ENCODE measurements around the gene GPR87. TPM values are rescaled to one million over a fixed set of nuclear protein-coding genes. Genes with fewer than 3 reads are reported as not detected.

The GPR87 gene
- total RNA-seq, 1 experiment from 2014 or later: not detected

GRCh38 chr3:151275091-151275490, 41.5 kb downstream of the GPR87 start:
- Mint-ChIP-seq H3K27me3 (ENCODE audit: low read depth) (peaks cover 2% of the 10 kb centered on the region; the same call in 1 of the 2 replicates), H3K36me3 (no peaks in the 10 kb centered on the region), H3K4me1 (peaks cover 19% of the 10 kb centered on the region), H3K9me3 (no peaks in the 10 kb centered on the region), H3K27ac (no peak overlapping the region; the same call in 1 of the 2 replicates), H3K4me3 (no peak overlapping the region)
- DNase-seq (ENCODE audit: low spot score) (no peak), ATAC-seq (no peak)
- ChIA-PET POLR2A (no interaction called here), CTCF (no interaction called here)
- no peak for TF ChIP-seq MLX (CRISPR knock-in tag; IDR thresholded peaks at IDR 0.05)

GRCh38 chr3:151269631-151270030, 47.0 kb downstream of the GPR87 start:
- Mint-ChIP-seq H3K4me1 (peaks cover 33% of the 10 kb centered on the region), H3K9me3 (no peaks in the 10 kb centered on the region), H3K27ac (no peak overlapping the region), H3K36me3 (0 out of 2 replicates have a peak, but pooled peaks cover 2% of the 10 kb centered on the region), H3K4me3 (no peak overlapping the region), H3K27me3 (ENCODE audit: low read depth) (no peaks in the 10 kb centered on the region)
- DNase-seq (ENCODE audit: low spot score) (no peak), ATAC-seq (no peak)
- POLR2A ChIA-PET: no interaction called here
- CTCF ChIA-PET: interaction anchor here (0.9 kb wide), 1 partner anchor 39 kb away, joined by 6 read pairs; no protein-coding TSS in a partner anchor
- TF ChIP-seq ZNF281 (CRISPR knock-in tag; IDR thresholded peaks at IDR 0.05) (no peak), ZNF512 (CRISPR knock-in tag; IDR thresholded peaks at IDR 0.05; ENCODE audit: borderline replicate concordance) (no peak), SMAD3 (CRISPR knock-in tag; IDR thresholded peaks at IDR 0.05; ENCODE audit: borderline replicate concordance) (no peak), ZNF121 (CRISPR knock-in tag; IDR thresholded peaks at IDR 0.05) (no peak), NR3C1 (CRISPR knock-in tag; conservative IDR thresholded peaks at IDR 0.05; ENCODE audit: low read depth) (no peak), ZNF263 (CRISPR knock-in tag; IDR thresholded peaks at IDR 0.05; ENCODE audit: low read depth) (no peak), ZNF138 (CRISPR knock-in tag; conservative IDR thresholded peaks at IDR 0.05) (no peak), CBFB (CRISPR knock-in tag; IDR thresholded peaks at IDR 0.05; ENCODE audit: low read depth) (no peak), OVOL2 (CRISPR knock-in tag; IDR thresholded peaks at IDR 0.05; ENCODE audit: borderline replicate concordance) (no peak), SMAD4 (CRISPR knock-in tag; IDR thresholded peaks at IDR 0.05) (no peak), ZSCAN18 (CRISPR knock-in tag; IDR thresholded peaks at IDR 0.05) (no peak), SP1 (CRISPR knock-in tag; conservative IDR thresholded peaks at IDR 0.05) (no peak), RELA (CRISPR knock-in tag; IDR thresholded peaks at IDR 0.05; ENCODE audit: borderline replicate concordance) (no peak), GTF2I (CRISPR knock-in tag; conservative IDR thresholded peaks at IDR 0.05) (no peak)
